Embryonic facial prominence (tissue), 1 donor: ENCODE data around the gene MBNL1.
A peak's percentile ranks its signal among the peaks of the same experiment; 100 is the strongest.

Source experiments
- DNase-seq: peaks from one replicate; pipeline ENCODE4 v3.0.0-alpha.2; 2016; ENCODE audit errors: extremely low spot score

Gene MBNL1

GRCh38 chr3:152253514-152253913 lies 15.2 kb upstream of the MBNL1 start:
- no peak for DNase-seq

- DNase-seq: no peak
Observed at GRCh38 chr3:152254041-152254440, 14.7 kb upstream of the MBNL1 start.

- no peak for DNase-seq
Observed at GRCh38 chr3:152255290-152255689, 13.4 kb upstream of the MBNL1 start.

GRCh38 chr3:152256851-152257562 lies 11.7 kb upstream of the MBNL1 start:
- no peak for DNase-seq

- DNase-seq: no peak
Observed at GRCh38 chr3:152257563-152258035, 11.1 kb upstream of the MBNL1 start.

- DNase-seq: no peak
Observed at GRCh38 chr3:152258448-152259393, 10.0 kb upstream of the MBNL1 start.

GRCh38 chr3:152259468-152259867 lies 9.3 kb upstream of the MBNL1 start:
- DNase-seq: no peak

GRCh38 chr3:152260026-152260425 lies 8.7 kb upstream of the MBNL1 start:
- DNase-seq: no peak

- DNase-seq: no peak
Observed at GRCh38 chr3:152260529-152260928, 8.2 kb upstream of the MBNL1 start.

- no peak for DNase-seq
Observed at GRCh38 chr3:152261329-152261728, 7.4 kb upstream of the MBNL1 start.

- DNase-seq: no peak
Observed at GRCh38 chr3:152263711-152264110, 5.0 kb upstream of the MBNL1 start.

GRCh38 chr3:152264378-152264777 lies 4.4 kb upstream of the MBNL1 start:
- no peak for DNase-seq

- no peak for DNase-seq
Observed at GRCh38 chr3:152266221-152266995, 2.3 kb upstream of the MBNL1 start.

- DNase-seq: peak; percentile 16
Observed at GRCh38 chr3:152267831-152268554, 736 bp upstream of the MBNL1 start.

GRCh38 chr3:152269056-152269830 lies 514 bp downstream of the MBNL1 start:
- DNase-seq: peak; percentile 73

- DNase-seq: peak; percentile 60
Observed at GRCh38 chr3:152269831-152270734, 1.4 kb downstream of the MBNL1 start.

GRCh38 chr3:152270937-152271336 lies 2.2 kb downstream of the MBNL1 start:
- no peak for DNase-seq

GRCh38 chr3:152271501-152272236 lies 2.9 kb downstream of the MBNL1 start:
- DNase-seq: no peak

- no peak for DNase-seq
Observed at GRCh38 chr3:152272771-152273242, 4.1 kb downstream of the MBNL1 start.
